Stimulated activated naive CD4-positive, alpha-beta T cell treated with Interleukin-2 at 50 U/mL for 16 hours (primary cell): ENCODE results near the gene ERGIC2.
A peak's percentile ranks its signal among the peaks of the same experiment; 100 is the strongest.

Experiments
- DNase-seq: peaks from one replicate; lab custom pipeline; 2025; lab: John Stamatoyannopoulos, UW

Gene ERGIC2

GRCh38 chr12:29374913-29375312 lies 6.1 kb downstream of the ERGIC2 start:
- DNase-seq, result no peak

- no peak for DNase-seq
Measured at GRCh38 chr12:29374012-29374411, 7.0 kb downstream of the ERGIC2 start.

- DNase-seq, result no peak
Measured at GRCh38 chr12:29365091-29365490, 15.9 kb downstream of the ERGIC2 start.

- no peak for DNase-seq
Measured at GRCh38 chr12:29354954-29355353, 26.0 kb downstream of the ERGIC2 start.

- DNase-seq, result no peak
Measured at GRCh38 chr12:29350080-29350479, 30.9 kb downstream of the ERGIC2 start.

- DNase-seq, result no peak
Measured at GRCh38 chr12:29346769-29347421, 34.1 kb downstream of the ERGIC2 start.

- no peak for DNase-seq
Measured at GRCh38 chr12:29343022-29343799, 37.8 kb downstream of the ERGIC2 start.

- no peak for DNase-seq
Measured at GRCh38 chr12:29337325-29337724, 43.6 kb downstream of the ERGIC2 start.

GRCh38 chr12:29334937-29335336 lies 46.0 kb downstream of the ERGIC2 start:
- no peak for DNase-seq

- DNase-seq, result no peak
Measured at GRCh38 chr12:29333178-29333577, 47.8 kb downstream of the ERGIC2 start.

GRCh38 chr12:29329411-29329810 lies 51.6 kb downstream of the ERGIC2 start:
- DNase-seq, result no peak

GRCh38 chr12:29322157-29322556 lies 58.8 kb downstream of the ERGIC2 start:
- no peak for DNase-seq

- DNase-seq, result no peak
Measured at GRCh38 chr12:29320295-29321085, 60.5 kb downstream of the ERGIC2 start.

- DNase-seq, result peak; percentile 9
Measured at GRCh38 chr12:29317556-29318363, 63.2 kb downstream of the ERGIC2 start.

- DNase-seq, result no peak
Measured at GRCh38 chr12:29316752-29317151, 64.2 kb downstream of the ERGIC2 start.

- DNase-seq, result no peak
Measured at GRCh38 chr12:29314416-29314815, 66.6 kb downstream of the ERGIC2 start.

- no peak for DNase-seq
Measured at GRCh38 chr12:29310899-29311298, 70.1 kb downstream of the ERGIC2 start.

- DNase-seq, result no peak
Measured at GRCh38 chr12:29309320-29309902, 71.6 kb downstream of the ERGIC2 start.

GRCh38 chr12:29306682-29307081 lies 74.3 kb downstream of the ERGIC2 start:
- DNase-seq, result no peak

GRCh38 chr12:29306266-29306665 lies 74.7 kb downstream of the ERGIC2 start:
- no peak for DNase-seq

- DNase-seq, result no peak
Measured at GRCh38 chr12:29304388-29304787, 76.6 kb downstream of the ERGIC2 start.

GRCh38 chr12:29301114-29301513 lies 79.9 kb downstream of the ERGIC2 start:
- no peak for DNase-seq
